GM19452 (cell line): ENCODE measurements around the gene GRM8.
A peak's percentile ranks its signal among the peaks of the same experiment; 100 is the strongest.

ENCODE experiments used
- ATAC-seq: cut with Tn5 transposase; IDR thresholded peaks from one replicate; pipeline ENCODE4 v1.9.1; 2021; ENCODE audit not compliant: unreplicated experiment

GRM8 gene

DNA sequence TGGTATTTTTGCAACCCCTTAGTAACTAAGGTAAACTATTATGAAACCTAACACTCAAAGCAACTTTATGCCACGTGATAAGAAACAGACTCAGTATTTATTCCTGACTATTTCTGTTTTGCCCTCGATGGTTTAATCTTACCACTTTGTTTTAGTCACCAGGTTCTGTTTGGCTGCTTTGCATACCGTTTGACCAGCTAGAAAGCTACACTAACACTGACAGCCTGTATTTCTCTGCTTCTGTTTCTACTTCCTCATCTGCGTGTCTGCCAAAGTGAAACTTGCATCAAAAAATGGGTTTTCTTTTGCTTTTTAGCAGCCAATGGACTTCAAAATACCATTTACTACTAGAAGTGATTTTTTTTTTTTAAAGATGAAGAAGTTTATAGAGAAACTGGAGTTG lies 802.5 kb downstream of the GRM8 start:
- ATAC-seq = peak; percentile 87

GRCh38 chr7:126449611-126450268 lies 803.0 kb downstream of the GRM8 start:
- peak; percentile 14 for ATAC-seq

- ATAC-seq = no peak
Measured at GRCh38 chr7:126447984-126448383, 804.8 kb downstream of the GRM8 start.

DNA sequence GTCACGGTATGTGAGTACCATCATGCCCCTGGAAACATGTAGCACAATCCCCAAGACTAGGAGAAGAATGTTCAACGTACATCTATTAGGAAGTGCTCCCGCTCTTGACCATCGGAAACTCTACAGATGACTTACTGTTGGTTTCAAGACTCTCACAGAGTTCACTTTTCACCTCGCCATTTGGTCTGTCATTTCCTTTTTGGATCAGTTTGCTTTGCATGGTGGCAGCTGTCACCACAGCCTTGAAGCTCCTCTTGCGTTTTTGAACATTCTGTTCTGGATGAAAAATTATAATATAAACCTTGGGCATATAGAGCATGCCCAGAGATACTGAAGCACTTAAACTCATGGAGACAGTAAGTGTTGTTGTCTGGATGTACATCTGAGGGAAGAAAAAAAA lies 806.8 kb downstream of the GRM8 start:
- no peak for ATAC-seq

- no peak for ATAC-seq
Measured at GRCh38 chr7:126443951-126444350, 808.8 kb downstream of the GRM8 start.

DNA sequence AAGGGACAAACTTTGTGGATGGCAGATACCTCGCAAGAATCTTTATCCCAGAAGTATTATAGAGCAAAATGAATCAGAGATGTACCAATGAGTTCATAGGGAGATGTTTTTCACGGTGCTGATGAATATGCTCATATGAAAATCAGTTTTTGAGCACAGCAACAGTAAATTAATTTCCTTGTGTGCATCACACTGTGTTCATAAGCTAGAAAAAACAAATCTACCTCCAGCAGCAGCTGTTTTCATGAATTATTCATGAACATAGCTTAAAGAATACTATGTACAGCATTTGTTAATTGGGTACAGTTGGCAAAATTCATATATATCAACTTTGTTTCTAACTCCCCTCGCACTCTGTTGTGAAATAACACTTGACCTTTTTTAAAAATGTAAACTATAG lies 809.8 kb downstream of the GRM8 start:
- ATAC-seq = no peak

- ATAC-seq = no peak
Measured at GRCh38 chr7:126441745-126442144, 811.0 kb downstream of the GRM8 start.

DNA sequence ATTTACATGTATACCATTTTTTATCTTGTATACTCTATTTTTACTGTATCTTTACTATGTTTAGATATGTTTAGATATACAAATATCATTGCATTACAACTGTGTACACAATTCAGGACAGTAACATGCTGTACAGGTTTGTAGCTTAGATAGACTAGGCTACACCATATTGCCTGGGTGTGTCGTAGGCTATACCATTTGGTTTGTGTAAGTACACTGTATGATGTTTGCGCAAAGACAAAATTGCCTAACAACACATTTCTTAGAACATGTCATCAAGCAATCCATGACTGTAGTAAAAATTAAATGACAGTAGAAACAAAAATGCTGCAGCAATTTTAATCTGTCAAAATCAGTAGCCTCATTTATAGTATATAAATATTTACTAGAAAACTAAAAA lies 812.2 kb downstream of the GRM8 start:
- ATAC-seq = no peak

DNA sequence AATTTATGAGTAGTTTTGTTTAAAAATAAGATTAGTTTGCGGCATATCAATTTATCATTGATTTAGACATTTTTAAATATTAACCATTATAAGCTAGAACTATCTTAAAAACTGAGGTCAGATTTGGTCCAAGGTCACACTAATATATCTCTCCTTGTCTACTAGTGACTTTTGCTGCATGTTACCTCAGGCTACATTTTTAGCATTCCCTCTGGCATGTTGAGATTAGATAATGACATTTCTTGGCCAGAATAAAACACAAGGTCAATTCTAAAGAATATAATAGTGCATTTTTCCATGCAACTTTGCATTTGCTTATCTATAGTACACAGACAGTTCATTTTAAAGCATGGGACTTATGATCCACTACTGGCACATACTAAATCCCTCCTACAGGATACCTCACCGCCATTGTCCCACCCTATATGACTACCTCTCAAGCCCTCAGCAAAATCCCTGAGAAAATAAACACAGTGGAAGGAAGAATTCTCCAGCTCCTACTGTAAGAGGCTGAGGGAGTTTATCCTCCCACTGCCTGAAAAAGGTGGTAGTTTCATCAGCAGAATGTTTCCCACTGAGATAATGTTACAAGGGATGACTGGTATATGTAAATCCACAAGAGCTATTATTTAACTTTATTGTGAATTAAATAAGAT lies 816.4 kb downstream of the GRM8 start:
- no peak for ATAC-seq

DNA sequence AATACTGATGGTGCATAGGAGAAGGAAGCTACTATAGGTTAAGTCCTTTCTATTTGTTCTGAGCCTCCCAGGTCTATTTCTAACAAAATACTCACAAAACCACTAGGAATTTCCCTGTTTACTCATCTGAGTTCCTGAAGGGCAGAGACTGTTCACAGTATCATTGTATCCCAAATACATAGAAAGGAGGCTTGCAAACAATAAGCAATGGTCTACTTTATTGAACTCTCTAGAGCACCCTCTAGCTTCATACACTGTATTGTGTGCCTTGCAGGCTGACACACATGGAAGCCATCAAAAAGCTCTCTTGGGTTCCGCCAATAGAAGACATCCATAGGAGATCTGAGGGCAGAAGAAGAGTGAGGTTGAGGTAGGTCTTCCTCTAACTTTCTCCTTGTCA lies 826.1 kb downstream of the GRM8 start:
- ATAC-seq = no peak

GRCh38 chr7:126424985-126425384 lies 827.8 kb downstream of the GRM8 start:
- ATAC-seq = no peak

- ATAC-seq = no peak
Measured at GRCh38 chr7:126419047-126419446, 833.7 kb downstream of the GRM8 start.

DNA sequence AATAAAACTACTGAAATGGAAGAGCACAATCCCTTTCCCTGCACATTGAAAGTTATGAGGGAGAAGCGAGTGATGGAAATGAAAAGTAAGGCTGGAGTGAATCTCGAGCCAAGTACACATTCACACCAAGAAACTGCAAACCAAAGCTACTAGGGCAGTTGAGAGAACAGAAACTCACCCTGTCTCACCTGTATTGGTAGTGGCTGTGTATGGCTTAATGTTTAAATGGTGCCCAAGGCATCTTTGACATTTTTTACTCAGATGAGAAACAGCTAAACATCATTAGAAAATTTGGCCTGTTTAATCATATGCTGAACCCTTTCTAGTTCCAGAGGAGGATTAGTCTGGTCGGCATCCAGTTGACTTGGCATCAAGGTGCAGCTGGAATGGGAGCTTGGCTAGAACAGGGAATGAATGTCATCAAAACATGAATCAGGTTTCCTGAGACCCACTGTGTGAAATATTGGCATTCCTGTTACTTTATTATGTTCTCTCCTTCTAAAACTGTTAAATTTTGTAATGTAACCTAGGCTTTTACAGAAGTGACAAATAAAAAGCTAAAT lies 840.8 kb downstream of the GRM8 start:
- peak; percentile 42 for ATAC-seq

GRCh38 chr7:126411032-126411820 lies 841.5 kb downstream of the GRM8 start:
- peak; percentile 49 for ATAC-seq

GRCh38 chr7:126403040-126403439 lies 849.7 kb downstream of the GRM8 start:
- no peak for ATAC-seq

- ATAC-seq = no peak
Measured at GRCh38 chr7:126401918-126402317, 850.8 kb downstream of the GRM8 start.

DNA sequence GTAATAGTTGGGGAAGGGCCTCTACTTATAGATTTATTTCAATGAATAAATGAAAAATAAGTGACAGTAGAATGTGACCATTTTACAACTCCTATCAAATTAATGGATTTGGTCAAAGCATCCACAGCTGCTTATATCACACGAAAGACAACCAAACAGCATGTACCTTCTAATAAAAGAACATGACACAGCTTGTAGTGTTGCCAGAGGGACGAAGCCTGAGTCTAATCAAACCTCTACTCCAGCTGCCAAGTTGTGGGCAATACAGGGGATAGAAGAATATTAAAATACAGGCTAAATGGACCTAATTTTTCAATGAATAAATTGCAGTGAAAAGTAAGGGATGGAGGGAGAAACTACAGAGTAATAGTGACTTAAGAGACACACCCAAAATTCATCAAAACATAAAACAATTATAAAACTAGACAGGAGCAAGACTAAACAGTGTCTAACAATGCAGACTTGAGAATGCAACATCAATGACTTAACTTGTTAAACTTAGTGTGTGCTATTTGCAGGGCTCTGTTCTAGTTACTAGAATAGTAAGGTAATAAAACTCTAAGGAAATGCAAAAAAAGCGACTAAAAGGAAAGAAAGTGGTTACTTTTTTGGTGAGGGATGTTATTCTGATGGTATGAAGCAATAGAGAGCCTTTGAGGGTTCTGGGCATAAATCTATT lies 853.8 kb downstream of the GRM8 start:
- ATAC-seq = no peak

GRCh38 chr7:126398285-126398684 lies 854.5 kb downstream of the GRM8 start:
- ATAC-seq = no peak

- ATAC-seq = no peak
Measured at GRCh38 chr7:126394406-126394805, 858.3 kb downstream of the GRM8 start.
